KMS-11 (cell line): Measurements from ENCODE around the gene GGT1.

Source experiments
- H2AFZ ChIP-seq: fragments of 200-600 bp; sonication (generic); 2 replicates; pipeline ENCODE4 v1.6.1; 2016; ENCODE audit warnings: antibody characterized with exemption, mixed run types, low read depth
- H3K27ac ChIP-seq: fragments of 200-600 bp; sonication (generic); 2 replicates; pipeline ENCODE4 v1.6.1; 2016; ENCODE audit warnings: mild to moderate bottlenecking, mixed run types
- H3K27me3 ChIP-seq: fragments of 200-600 bp; sonication (generic); 2 replicates; pipeline ENCODE4 v1.6.1; 2017; ENCODE audit warnings: mild to moderate bottlenecking, low read depth, mixed run types, moderate library complexity; ENCODE audit not compliant: insufficient read depth
- H3K36me3 ChIP-seq: fragments of 200-600 bp; sonication (generic); 2 replicates; pipeline ENCODE4 v1.6.1; 2017; ENCODE audit warnings: mild to moderate bottlenecking, mixed run types; ENCODE audit not compliant: insufficient read depth
- H3K4me1 ChIP-seq: fragments of 200-600 bp; sonication (generic); 2 replicates; pipeline ENCODE4 v1.6.1; 2016; ENCODE audit warnings: mild to moderate bottlenecking, low read depth, mixed run types; ENCODE audit not compliant: poor library complexity, severe bottlenecking
- H3K4me2 ChIP-seq: fragments of 200-600 bp; sonication (generic); 2 replicates; pipeline ENCODE4 v1.7.0; 2016; ENCODE audit warnings: mild to moderate bottlenecking, mixed run types
- H3K4me3 ChIP-seq: fragments of 200-600 bp; sonication (generic); IDR thresholded peaks from 2 replicates; pipeline ENCODE4 v1.6.1; 2017; ENCODE audit warnings: low read depth, low read length, mixed read lengths; ENCODE audit not compliant: insufficient read depth
- H3K79me2 ChIP-seq: fragments of 200-600 bp; sonication (generic); 2 replicates; pipeline ENCODE4 v1.6.1; 2016; ENCODE audit warnings: low read depth, mixed run types; ENCODE audit not compliant: insufficient read depth
- H3K9ac ChIP-seq: fragments of 200-600 bp; sonication (generic); 2 replicates; pipeline ENCODE4 v1.6.1; 2016; ENCODE audit warnings: mild to moderate bottlenecking, mixed run types
- H4K20me1 ChIP-seq: fragments of 200-600 bp; sonication (generic); 2 replicates; pipeline ENCODE4 v1.6.1; 2016; ENCODE audit warnings: mild to moderate bottlenecking, mixed run types; ENCODE audit not compliant: insufficient read depth
- CTCF ChIP-seq: fragments of 200-600 bp; sonication (generic); conservative IDR thresholded peaks from 2 replicates; pipeline ENCODE4 v1.6.1; 2017; ENCODE audit warnings: low read depth, mild to moderate bottlenecking, antibody characterized with exemption, low read length, moderate library complexity, mixed read lengths

Gene GGT1

GRCh38 chr22:24566899-24567511 is 36.0 kb upstream of the GGT1 start:
- no peak overlapping the region for H2AFZ ChIP-seq
- no peak overlapping the region for H3K9ac ChIP-seq
- no peaks in the 10 kb centered on the region for H3K27me3 ChIP-seq
- peaks cover 62% of the 10 kb centered on the region for H3K79me2 ChIP-seq
- TF ChIP-seq CTCF = no peak
- H4K20me1 ChIP-seq = peaks cover 18% of the 10 kb centered on the region
- H3K27ac ChIP-seq = no peak overlapping the region; the same call in 1 of the 2 replicates
- peaks cover 33% of the 10 kb centered on the region for H3K4me1 ChIP-seq
- no peak overlapping the region for H3K4me2 ChIP-seq
- H3K4me3 ChIP-seq = no peak overlapping the region
- H3K36me3 ChIP-seq = no peaks in the 10 kb centered on the region; the same call in 1 of the 2 replicates

GRCh38 chr22:24567668-24568067 is 35.3 kb upstream of the GGT1 start:
- Histone ChIP-seq H2AFZ (no peak overlapping the region), H3K4me2 (no peak overlapping the region), H3K27me3 (no peaks in the 10 kb centered on the region), H3K4me1 (peaks cover 33% of the 10 kb centered on the region), H4K20me1 (peaks cover 18% of the 10 kb centered on the region), H3K4me3 (no peak overlapping the region), H3K79me2 (peaks cover 55% of the 10 kb centered on the region), H3K9ac (no peak overlapping the region), H3K36me3 (no peaks in the 10 kb centered on the region; the same call in 1 of the 2 replicates), H3K27ac (no peak overlapping the region)
- TF ChIP-seq CTCF = no peak

GRCh38 chr22:24571266-24571665 is 31.7 kb upstream of the GGT1 start:
- TF ChIP-seq CTCF = no peak
- Histone ChIP-seq H4K20me1 (no peaks in the 10 kb centered on the region; the same call in 1 of the 2 replicates), H3K4me1 (peaks cover 4% of the 10 kb centered on the region), H3K4me3 (no peak overlapping the region), H3K9ac (no peak overlapping the region), H3K79me2 (peaks cover 19% of the 10 kb centered on the region; the same call in 1 of the 2 replicates), H3K27me3 (no peaks in the 10 kb centered on the region), H3K4me2 (no peak overlapping the region), H3K27ac (no peak overlapping the region), H3K36me3 (no peaks in the 10 kb centered on the region; the same call in 1 of the 2 replicates), H2AFZ (no peak overlapping the region)

GRCh38 chr22:24576778-24577177 is 26.2 kb upstream of the GGT1 start:
- no peaks in the 10 kb centered on the region for H4K20me1 ChIP-seq
- no peak overlapping the region for H3K4me3 ChIP-seq
- H2AFZ ChIP-seq = no peak overlapping the region
- TF ChIP-seq CTCF = no peak
- no peaks in the 10 kb centered on the region for H3K36me3 ChIP-seq
- no peak overlapping the region for H3K27ac ChIP-seq
- no peaks in the 10 kb centered on the region for H3K4me1 ChIP-seq
- no peaks in the 10 kb centered on the region for H3K27me3 ChIP-seq
- H3K4me2 ChIP-seq = no peak overlapping the region
- no peak overlapping the region for H3K9ac ChIP-seq
- no peaks in the 10 kb centered on the region for H3K79me2 ChIP-seq
